NCI-H446 treated with DMSO at 0.1 percent for 48 hours (cell line): ENCODE measurements around the gene TECTA.

Experiments
- DNase-seq: peaks from one replicate; lab custom pipeline; 2025; lab: John Stamatoyannopoulos, UW

The TECTA gene

GRCh38 chr11:121188776-121189175 is 87.7 kb downstream of the TECTA start:
- DNase-seq = no peak

GRCh38 chr11:121191818-121192217 is 90.8 kb downstream of the TECTA start:
- no peak for DNase-seq

- DNase-seq = peak; percentile 58
These were observed 93.9 kb downstream of the TECTA start for GRCh38 chr11:121194731-121195596.

- no peak for DNase-seq
These were observed 97.4 kb downstream of the TECTA start for GRCh38 chr11:121198491-121198890.

- no peak for DNase-seq
These were observed 98.5 kb downstream of the TECTA start for GRCh38 chr11:121199516-121199915.

- DNase-seq = no peak
These were observed 105.8 kb downstream of the TECTA start for GRCh38 chr11:121206810-121207209.

GRCh38 chr11:121207485-121208115 is 106.6 kb downstream of the TECTA start:
- DNase-seq = no peak

GRCh38 chr11:121210445-121211080 is 109.5 kb downstream of the TECTA start:
- no peak for DNase-seq

- no peak for DNase-seq
These were observed 110.6 kb downstream of the TECTA start for GRCh38 chr11:121211626-121212025.

- DNase-seq = no peak
These were observed 111.7 kb downstream of the TECTA start for GRCh38 chr11:121212536-121213361.

GRCh38 chr11:121213362-121213893 is 112.4 kb downstream of the TECTA start:
- no peak for DNase-seq

- no peak for DNase-seq
These were observed 113.8 kb downstream of the TECTA start for GRCh38 chr11:121214861-121215260.

GRCh38 chr11:121221496-121222200 is 120.6 kb downstream of the TECTA start:
- DNase-seq = no peak

- no peak for DNase-seq
These were observed 122.1 kb downstream of the TECTA start for GRCh38 chr11:121223161-121223560.

GRCh38 chr11:121225382-121225781 is 124.3 kb downstream of the TECTA start:
- no peak for DNase-seq

- DNase-seq = no peak
These were observed 125.6 kb downstream of the TECTA start for GRCh38 chr11:121226415-121227263.

- DNase-seq = no peak
These were observed 127.8 kb downstream of the TECTA start for GRCh38 chr11:121228851-121229250.

- no peak for DNase-seq
These were observed 128.6 kb downstream of the TECTA start for GRCh38 chr11:121229495-121230215.

GRCh38 chr11:121231576-121232278 is 130.7 kb downstream of the TECTA start:
- no peak for DNase-seq
